Measurements from ENCODE around the gene CNTN5.

DNA sequence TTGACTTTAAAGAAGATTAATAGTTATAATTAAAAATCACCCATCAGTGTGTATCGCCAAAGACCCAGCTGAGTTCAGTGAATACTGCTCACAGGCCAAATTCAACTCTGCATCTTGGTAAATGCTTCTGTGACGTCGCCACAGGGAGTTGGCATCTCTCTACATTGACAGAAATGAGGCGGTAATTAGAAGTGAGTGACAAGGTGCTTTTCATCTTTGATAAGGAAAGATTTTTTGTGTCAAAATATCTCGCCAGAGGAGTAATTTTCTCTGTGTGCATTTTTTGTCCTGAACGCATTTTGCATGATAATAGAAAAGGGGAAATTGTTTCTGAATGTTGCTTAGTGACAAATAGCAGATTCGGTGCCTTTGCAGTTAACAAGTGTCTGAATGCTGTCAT is 345.8 kb downstream of the CNTN5 start:
- TF ChIP-seq, protein P1, sequence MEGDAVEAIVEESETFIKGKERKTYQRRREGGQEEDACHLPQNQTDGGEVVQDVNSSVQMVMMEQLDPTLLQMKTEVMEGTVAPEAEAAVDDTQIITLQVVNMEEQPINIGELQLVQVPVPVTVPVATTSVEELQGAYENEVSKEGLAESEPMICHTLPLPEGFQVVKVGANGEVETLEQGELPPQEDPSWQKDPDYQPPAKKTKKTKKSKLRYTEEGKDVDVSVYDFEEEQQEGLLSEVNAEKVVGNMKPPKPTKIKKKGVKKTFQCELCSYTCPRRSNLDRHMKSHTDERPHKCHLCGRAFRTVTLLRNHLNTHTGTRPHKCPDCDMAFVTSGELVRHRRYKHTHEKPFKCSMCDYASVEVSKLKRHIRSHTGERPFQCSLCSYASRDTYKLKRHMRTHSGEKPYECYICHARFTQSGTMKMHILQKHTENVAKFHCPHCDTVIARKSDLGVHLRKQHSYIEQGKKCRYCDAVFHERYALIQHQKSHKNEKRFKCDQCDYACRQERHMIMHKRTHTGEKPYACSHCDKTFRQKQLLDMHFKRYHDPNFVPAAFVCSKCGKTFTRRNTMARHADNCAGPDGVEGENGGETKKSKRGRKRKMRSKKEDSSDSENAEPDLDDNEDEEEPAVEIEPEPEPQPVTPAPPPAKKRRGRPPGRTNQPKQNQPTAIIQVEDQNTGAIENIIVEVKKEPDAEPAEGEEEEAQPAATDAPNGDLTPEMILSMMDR (optimal IDR thresholded peaks at IDR 0.05 in 1 of 3, IDR thresholded peaks at IDR 0.05 in 1 of 3, conservative IDR thresholded peaks at IDR 0.05 in 1 of 3; ENCODE audit: extremely low read depth in 1 of 3, insufficient read depth in 2 of 3, low read length in 3 of 3), result no peak
- TF ChIP-seq EZH2 (IDR thresholded peaks at IDR 0.05; ENCODE audit: low read length), result no peak
